HG02973 (cell line): ENCODE measurements around the gene LMAN2L.

Source experiments
- ATAC-seq: cut with Tn5 transposase; IDR thresholded peaks from one replicate; pipeline ENCODE4 v1.9.1; 2021; ENCODE audit warnings: moderate library complexity; ENCODE audit not compliant: unreplicated experiment

LMAN2L gene

GRCh38 chr2:96710985-96711384 is 28.9 kb downstream of the LMAN2L start:
- no peak for ATAC-seq

GRCh38 chr2:96703021-96703751 is 36.7 kb downstream of the LMAN2L start:
- ATAC-seq = no peak

GRCh38 chr2:96702098-96702785 is 37.6 kb downstream of the LMAN2L start:
- no peak for ATAC-seq

GRCh38 chr2:96701636-96702035 is 38.2 kb downstream of the LMAN2L start:
- no peak for ATAC-seq

- ATAC-seq = no peak
Observed at GRCh38 chr2:96700086-96700485, 39.8 kb downstream of the LMAN2L start.

GRCh38 chr2:96699621-96700020 is 40.2 kb downstream of the LMAN2L start:
- no peak for ATAC-seq

GRCh38 chr2:96699021-96699420 is 40.8 kb downstream of the LMAN2L start:
- no peak for ATAC-seq

- no peak for ATAC-seq
Observed at GRCh38 chr2:96698221-96698861, 41.5 kb downstream of the LMAN2L start.

GRCh38 chr2:96697476-96697875 is 42.4 kb downstream of the LMAN2L start:
- no peak for ATAC-seq

- no peak for ATAC-seq
Observed at GRCh38 chr2:96695602-96696001, 44.3 kb downstream of the LMAN2L start.

GRCh38 chr2:96694816-96695455 is 44.9 kb downstream of the LMAN2L start:
- no peak for ATAC-seq

- no peak for ATAC-seq
Observed at GRCh38 chr2:96694279-96694678, 45.6 kb downstream of the LMAN2L start.

- ATAC-seq = no peak
Observed at GRCh38 chr2:96693286-96694200, 46.3 kb downstream of the LMAN2L start.

GRCh38 chr2:96692094-96692971 is 47.5 kb downstream of the LMAN2L start:
- ATAC-seq = no peak

GRCh38 chr2:96691022-96691612 is 48.7 kb downstream of the LMAN2L start:
- ATAC-seq = no peak

- ATAC-seq = no peak
Observed at GRCh38 chr2:96690306-96691021, 49.4 kb downstream of the LMAN2L start.

- no peak for ATAC-seq
Observed at GRCh38 chr2:96689431-96689991, 50.4 kb downstream of the LMAN2L start.
